Measurements from ENCODE around the gene LIG3. TPM values are rescaled to one million over a fixed set of nuclear protein-coding genes. Genes with fewer than 3 reads are reported as not detected.
A peak's percentile ranks its signal among the peaks of the same experiment; 100 is the strongest.
"Not testable (repeated sequence)": the region's sequence is repeated elsewhere in the genome, so short reads cannot be mapped to it uniquely, and the experiment has no call there.

LIG3 gene
- total RNA-seq, 4 donors from 2014 or later, result 17.7 to 23.2 (median 20.0) TPM

DNA sequence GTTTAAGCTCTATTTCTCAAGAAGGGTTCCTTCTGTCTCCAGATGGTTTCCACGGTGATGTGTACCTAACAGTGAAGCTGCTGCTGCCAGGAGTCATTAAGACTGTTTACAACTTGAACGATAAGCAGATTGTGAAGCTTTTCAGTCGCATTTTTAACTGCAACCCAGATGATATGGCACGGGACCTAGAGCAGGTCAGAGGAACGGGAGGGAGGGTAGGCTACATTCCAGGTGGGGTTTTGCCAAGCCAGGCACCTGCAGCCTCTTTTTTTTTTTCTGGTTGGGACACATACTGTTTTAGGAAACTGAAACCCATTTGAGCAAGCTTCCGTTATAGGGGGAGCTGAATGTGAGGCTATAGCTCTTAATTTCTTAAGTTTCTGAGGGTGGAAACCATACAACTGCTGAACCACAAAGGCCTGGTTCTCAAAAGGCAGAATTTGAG is 10.6 kb downstream of the LIG3 start:
- ATAC-seq (ENCODE audit: low FRiP score), result no peak
- DNase-seq (ENCODE audit: low spot score), result no peak
- TF ChIP-seq CTCF (IDR thresholded peaks at IDR 0.05), result no peak

- DNase-seq (ENCODE audit: low spot score) (no peak), ATAC-seq (ENCODE audit: low FRiP score) (no peak)
- no peak for TF ChIP-seq CTCF (IDR thresholded peaks at IDR 0.05)
These were observed 11.3 kb downstream of the LIG3 start for GRCh38 chr17:34991606-34992005.

- ATAC-seq (ENCODE audit: low FRiP score), result no peak
- no peak for DNase-seq (ENCODE audit: low spot score)
- no peak for TF ChIP-seq CTCF (IDR thresholded peaks at IDR 0.05)
These were observed 12.7 kb downstream of the LIG3 start for GRCh38 chr17:34993031-34993430.

GRCh38 chr17:34996422-34997285 is 16.3 kb downstream of the LIG3 start:
- DNase-seq (ENCODE audit: low spot score) (no peak), ATAC-seq (ENCODE audit: low FRiP score) (no peak)
- TF ChIP-seq CTCF (IDR thresholded peaks at IDR 0.05), result no peak

DNA sequence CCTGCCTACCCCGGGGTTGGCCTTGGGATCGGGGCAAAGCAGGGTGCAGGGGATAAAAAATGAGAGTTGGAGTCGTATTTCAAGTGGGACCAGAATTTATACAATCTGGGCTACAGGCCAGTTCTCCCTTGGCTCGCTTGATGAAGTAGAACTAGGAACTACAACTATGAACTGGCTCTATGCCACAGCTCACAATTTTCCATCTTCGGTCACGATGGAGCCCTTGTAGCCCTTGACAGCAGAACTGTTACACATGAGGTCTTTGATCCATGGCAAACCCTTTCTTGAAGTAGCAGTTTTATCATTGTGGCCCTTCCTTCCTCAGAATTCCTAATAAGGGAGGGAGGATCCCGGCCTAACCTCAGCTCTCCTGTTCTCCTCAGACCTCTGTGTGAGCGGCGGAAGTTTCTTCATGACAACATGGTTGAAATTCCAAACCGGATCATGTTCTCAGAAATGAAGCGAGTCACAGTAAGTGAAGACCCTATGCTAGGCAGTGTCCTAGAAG is 17.1 kb downstream of the LIG3 start:
- DNase-seq (ENCODE audit: low spot score), result no peak
- peak; percentile 11 for ATAC-seq (ENCODE audit: low FRiP score)
- no peak for TF ChIP-seq CTCF (IDR thresholded peaks at IDR 0.05)

DNA sequence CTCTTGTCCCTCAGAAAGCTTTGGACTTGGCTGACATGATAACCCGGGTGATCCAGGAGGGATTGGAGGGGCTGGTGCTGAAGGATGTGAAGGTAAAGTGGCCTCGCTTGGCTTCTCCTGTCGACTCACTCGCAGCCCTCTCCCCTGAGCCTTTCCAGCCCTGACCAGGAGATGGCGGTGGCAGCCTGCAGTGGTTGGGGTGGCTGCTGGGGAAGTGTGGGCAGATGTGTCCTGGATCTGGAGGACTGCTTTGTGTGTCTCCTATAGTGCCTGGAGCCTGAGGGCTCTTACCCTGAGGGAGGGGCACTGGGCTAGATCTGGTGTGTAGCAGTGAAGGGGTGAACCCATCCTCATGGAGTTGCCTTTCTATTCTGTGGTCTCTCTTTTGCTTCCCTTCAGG is 17.9 kb downstream of the LIG3 start:
- ATAC-seq (ENCODE audit: low FRiP score), result peak; percentile 38
- no peak for DNase-seq (ENCODE audit: low spot score)
- no peak for TF ChIP-seq CTCF (IDR thresholded peaks at IDR 0.05)

DNA sequence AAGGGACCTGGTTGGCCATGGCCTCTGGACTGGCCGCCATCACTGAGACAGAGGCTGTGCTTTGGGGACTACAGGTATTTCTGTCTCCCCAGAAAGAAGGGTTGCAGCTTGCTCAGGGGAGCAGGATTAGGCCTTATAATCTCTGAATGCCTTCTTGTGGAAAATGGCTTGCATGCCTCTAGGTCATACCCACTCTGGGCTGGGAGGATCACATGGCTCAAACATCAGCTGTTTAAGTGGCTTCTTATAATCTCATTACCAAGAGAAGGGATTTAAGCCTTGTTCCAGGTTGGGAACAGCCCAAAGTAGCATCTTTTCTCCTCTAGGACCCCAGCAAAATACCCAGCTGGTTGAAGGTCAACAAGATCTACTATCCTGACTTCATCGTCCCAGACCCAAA is 19.1 kb downstream of the LIG3 start:
- DNase-seq (ENCODE audit: low spot score) (no peak), ATAC-seq (ENCODE audit: low FRiP score) (no peak)
- no peak for TF ChIP-seq CTCF (IDR thresholded peaks at IDR 0.05)

- not testable (repeated sequence) for ATAC-seq (ENCODE audit: low FRiP score); DNase-seq (ENCODE audit: low spot score)
These were observed 20.7 kb downstream of the LIG3 start for GRCh38 chr17:35000965-35001364.
